Activated CD8-positive, alpha-beta memory T cell treated with anti-CD3 and anti-CD28 coated beads for 24 hours (primary cell): ENCODE measurements around the gene SCGB1D1.
"Not testable (repeated sequence)": the region's sequence is repeated elsewhere in the genome, so short reads cannot be mapped to it uniquely, and the experiment has no call there.

Experiments used
- DNase-seq: peaks from one replicate; pipeline ENCODE4 v3.0.0-alpha.2; 2020

The SCGB1D1 gene

GRCh38 chr11:62169448-62169847 lies 20.6 kb upstream of the SCGB1D1 start:
- no peak for DNase-seq

DNA sequence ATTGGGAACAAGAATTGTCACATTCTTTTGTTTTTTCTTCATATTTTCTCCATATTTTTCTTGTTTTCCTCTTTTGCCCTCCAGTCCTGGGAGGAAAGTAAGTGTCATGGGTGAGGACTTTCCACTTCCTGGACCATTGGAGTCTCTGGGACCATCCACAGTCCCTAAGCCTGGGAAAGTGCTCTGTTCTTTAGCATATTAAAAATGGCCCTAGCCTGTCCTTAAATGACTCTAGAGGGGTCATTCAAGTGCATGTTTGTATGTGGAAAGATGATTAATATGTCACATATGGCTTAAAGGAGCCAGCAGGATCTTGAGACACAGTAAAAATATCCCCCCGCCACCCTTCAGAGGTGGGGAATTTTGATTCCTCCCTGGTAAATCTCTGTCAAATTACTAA lies 20.1 kb upstream of the SCGB1D1 start:
- no peak for DNase-seq

DNA sequence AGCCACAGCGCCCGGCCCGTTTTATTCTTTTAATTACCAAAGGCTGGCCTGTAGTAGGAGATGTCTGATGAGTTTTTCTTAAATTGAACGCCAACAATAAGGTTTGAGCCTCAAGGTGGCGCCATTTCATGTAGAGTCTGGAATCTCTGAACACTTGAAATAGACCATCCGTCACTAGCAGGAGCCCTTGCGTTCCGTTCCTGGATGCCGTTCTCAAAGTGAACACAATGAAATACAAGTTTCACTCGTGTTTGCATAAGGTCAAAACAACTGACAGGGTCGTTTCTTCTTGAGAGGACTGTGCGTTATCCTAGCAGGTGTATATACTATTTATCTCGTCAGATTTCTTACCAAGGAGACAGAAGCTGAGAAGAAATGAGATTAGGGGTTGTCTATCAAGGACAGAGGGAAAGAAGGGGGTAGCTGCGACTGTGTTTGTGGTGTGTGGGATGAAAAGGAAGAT lies 18.7 kb upstream of the SCGB1D1 start:
- peak; percentile 85 for DNase-seq

- no peak for DNase-seq
These were observed 17.7 kb upstream of the SCGB1D1 start for GRCh38 chr11:62172294-62172693.

GRCh38 chr11:62176766-62177165 lies 13.2 kb upstream of the SCGB1D1 start:
- no peak for DNase-seq

DNA sequence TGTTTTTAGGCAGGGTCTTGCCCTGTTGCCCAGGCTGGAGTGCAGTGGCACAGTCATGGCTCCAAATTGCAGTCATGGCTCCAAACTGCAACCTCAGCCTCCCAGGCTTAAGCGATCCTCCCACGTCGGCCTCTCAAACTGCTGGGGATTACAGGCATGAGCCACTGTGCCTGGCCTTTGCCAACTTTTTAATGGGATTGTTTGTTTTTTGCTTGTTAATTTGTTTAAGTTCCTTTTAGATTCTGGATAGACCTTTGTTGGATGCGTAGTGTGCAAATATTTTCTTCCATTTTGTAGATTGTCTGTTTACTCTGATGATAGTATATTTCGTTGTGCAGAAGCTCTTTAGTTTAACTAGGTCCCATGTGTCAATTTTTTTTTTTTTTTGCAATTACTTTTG lies 10.0 kb upstream of the SCGB1D1 start:
- no peak for DNase-seq

DNA sequence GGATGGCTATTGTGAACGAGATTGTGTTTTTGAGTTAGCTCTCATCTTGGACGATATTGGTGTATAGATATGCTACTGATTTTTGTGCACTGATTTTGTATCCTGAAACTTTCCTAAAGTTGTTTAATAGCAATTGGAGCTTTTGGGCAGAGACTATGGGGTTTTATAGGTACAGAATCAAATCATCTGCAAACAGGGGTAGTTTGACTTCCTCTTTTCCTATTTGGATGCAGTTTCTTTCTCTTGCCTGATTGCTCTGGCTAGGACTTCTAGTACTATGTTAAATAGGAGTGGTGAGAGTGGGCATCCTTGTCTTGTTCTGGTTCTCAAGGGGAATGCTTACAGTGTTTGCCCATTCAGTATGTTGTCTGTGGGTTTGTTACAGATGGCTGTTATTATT lies 8.9 kb upstream of the SCGB1D1 start:
- DNase-seq = no peak

- DNase-seq = no peak
These were observed 7.7 kb upstream of the SCGB1D1 start for GRCh38 chr11:62182147-62182891.

GRCh38 chr11:62186195-62186594 lies 3.8 kb upstream of the SCGB1D1 start:
- no peak for DNase-seq

DNA sequence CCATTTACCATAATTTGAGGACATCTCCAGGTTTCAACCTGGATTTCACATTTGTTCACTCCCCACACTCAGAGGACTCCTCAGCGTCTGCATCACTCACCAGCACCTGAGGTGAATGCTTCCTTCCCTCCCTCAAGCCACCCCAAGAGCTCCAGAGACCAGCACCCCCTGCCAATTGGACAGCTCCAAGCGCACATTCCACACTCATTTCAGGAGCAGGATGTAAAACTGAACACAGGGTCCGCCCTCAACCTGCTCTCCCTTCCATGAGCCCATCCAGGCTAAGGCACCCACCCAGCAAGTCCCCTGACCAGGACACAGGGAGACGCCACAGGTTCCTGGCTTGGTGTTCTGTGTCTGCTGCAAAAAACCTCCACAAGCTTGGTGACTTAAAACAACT lies 3.9 kb downstream of the SCGB1D1 start:
- DNase-seq = no peak

DNA sequence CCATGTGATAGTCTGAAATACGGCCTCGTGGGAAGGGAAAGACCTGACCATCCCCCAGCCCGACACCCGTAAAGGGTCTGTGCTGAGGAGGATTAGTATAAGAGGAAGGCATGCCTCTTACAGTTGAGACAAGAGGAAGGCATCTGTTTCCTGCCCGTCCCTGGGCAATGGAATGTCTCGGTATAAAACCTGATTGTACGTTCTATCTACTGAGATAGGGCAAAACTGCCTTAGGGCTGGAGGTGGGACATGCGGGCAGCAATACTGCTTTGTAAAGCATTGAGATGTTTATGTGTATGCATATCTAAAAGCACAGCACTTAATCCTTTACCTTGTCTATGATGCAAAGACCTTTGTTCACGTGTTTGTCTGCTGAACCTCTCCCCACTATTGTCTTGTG lies 5.0 kb downstream of the SCGB1D1 start:
- DNase-seq = not testable (repeated sequence)

DNA sequence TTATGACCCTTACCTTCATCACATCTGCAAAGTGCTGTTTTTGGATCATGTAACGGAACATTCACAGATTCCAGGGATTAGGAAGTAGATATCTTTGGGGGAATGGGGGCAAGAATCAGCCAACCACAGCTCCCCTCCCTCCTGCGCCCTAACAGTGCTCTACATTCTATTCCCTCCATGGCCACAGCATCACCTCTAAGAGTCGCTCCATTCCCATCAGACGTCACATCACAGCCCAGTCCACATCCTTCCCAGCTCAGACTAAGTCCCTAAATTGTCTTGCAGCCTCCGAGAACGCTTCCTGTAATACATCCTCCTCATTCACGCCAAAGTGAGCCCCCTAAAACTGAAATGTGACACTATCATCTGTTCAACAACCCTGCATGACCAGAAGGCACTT lies 5.9 kb downstream of the SCGB1D1 start:
- no peak for DNase-seq

- not testable (repeated sequence) for DNase-seq
These were observed 7.4 kb downstream of the SCGB1D1 start for GRCh38 chr11:62197400-62197799.

DNA sequence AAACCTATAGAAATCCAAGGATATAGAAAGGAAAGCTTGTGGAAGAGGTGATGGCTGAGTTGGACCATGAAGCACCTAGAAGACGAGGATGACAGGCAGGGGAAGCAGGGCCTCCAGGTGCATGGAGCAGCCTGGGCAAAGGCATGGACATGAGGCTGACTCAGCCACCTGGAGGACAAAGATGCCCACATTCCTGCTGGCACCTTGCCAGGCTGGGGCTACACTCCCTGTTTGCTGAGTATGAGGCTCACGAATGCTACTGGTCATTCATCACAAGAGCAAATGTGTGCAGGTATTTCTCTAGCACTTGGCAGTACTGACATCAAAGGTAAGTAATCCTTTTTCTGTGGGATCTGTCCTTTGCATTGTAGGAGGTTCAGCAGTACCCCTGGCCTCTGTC lies 11.4 kb downstream of the SCGB1D1 start:
- DNase-seq = no peak

DNA sequence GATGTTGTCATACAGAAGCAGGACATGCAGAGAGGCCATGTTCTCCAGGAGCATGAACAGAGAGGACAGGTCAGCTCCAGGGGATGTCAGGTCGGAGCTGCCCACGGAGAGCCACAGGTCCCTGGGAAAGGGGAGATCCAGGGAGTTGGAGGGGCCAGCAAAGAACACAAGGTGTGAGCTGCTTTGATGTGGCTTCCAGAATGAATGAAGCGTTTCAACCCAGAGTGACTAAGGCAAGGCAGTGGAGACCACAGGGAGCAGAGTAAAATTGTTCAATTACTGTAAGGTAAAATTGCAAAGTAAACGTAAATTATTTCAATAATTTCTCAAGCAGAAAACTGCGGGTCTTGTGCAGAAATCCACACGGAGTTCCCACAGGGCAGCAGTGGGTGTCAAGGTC lies 12.9 kb downstream of the SCGB1D1 start:
- no peak for DNase-seq

DNA sequence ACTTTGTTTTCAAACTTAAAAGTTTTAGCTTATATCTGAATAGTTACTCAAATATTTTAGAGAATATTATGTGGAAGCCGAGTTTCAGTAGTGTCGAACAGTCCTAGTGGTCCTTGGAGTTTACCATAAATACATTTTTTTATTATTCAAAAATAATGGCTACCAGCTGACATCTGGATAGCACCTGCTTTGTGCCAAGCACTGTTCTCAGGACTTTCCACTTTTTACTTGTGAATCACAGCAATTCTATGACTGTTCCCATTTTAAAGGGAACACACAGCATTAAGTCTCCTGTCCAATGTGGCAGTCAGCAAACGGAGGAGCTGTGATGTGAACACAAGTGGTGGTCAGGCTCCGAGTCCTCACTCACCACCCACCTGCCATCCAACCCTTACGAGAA lies 14.4 kb downstream of the SCGB1D1 start:
- no peak for DNase-seq

DNA sequence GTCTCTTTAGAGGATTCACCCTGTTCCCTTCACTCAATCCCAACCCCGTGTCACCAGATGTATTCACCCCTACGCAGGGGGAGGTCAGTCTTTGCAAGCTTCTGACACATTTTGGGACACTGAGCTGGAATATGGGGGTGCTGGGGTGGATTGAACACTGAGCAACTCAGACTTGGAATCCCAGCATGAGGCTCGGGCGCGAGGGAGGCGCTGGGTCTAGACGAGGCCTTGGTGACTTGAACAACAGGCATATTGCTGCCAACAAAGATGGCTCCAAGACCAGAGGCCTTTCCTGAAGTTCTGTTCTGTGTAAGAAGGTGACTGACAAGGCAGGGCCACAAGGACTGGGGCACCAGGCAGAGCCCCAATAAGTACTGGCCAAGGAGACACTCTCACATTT lies 15.4 kb downstream of the SCGB1D1 start:
- no peak for DNase-seq

- not testable (repeated sequence) for DNase-seq
These were observed 16.5 kb downstream of the SCGB1D1 start for GRCh38 chr11:62206276-62207066.

GRCh38 chr11:62208785-62209144 lies 18.7 kb downstream of the SCGB1D1 start:
- no peak for DNase-seq

GRCh38 chr11:62217191-62217748 lies 27.3 kb downstream of the SCGB1D1 start:
- no peak for DNase-seq

DNA sequence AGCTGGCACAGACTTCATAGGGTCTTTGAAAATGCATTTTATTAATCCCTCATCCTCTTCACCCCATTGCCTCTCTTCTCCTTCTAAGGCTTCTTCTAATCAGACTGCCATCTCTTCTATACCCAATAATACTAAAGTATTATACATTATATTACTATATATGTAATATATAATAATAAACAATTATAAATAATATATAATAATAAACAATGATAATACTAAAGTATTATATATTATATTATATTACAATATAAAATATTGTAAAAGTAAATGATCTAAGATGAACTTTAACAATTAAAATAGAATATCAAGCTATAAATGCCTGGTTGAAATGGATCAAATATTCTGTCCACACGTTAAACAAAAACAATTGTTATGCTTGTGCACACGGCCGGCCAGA lies 31.5 kb downstream of the SCGB1D1 start:
- DNase-seq = no peak

- DNase-seq = no peak
These were observed 33.1 kb downstream of the SCGB1D1 start for GRCh38 chr11:62223095-62223494.

DNA sequence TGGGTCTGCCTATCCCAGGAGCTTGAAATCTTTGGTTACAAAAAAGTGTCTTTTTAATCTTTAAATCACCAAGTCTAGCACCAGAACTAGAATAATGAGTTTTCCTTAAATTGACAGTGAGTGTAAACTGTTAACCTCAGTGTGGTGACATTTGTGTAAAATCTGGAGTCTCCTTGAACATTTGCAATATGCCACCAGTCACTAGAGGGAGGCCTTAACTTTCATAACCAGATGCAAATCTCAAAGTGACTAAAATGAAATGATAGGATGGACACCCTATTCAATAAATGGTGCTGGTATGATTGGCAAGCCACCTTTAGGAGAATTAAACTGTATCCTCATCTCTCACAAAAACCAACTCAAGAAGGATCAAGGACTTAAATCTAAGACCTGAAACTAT lies 43.7 kb downstream of the SCGB1D1 start:
- DNase-seq = no peak

GRCh38 chr11:62236187-62236586 lies 46.2 kb downstream of the SCGB1D1 start:
- DNase-seq = no peak
